Fibroblast of lung (primary cell): ENCODE data around the gene FSIP1.

Experiments used
- CTCF ChIP-seq, 2 donors: IDR thresholded peaks in 1 of 2; conservative IDR thresholded peaks in 1 of 2; 1 replicate in 1 of 2; 2 replicates in 1 of 2; pipeline ENCODE4 v1.5.1; 2011 to 2012; ENCODE audit warnings: low read length in 2 of 2, control low read depth in 1 of 2, inconsistent platforms in 1 of 2, low read depth in 1 of 2, mild to moderate bottlenecking in 1 of 2
- EZH2 ChIP-seq: IDR thresholded peaks from 2 replicates; pipeline ENCODE4 v1.5.1; 2012; ENCODE audit warnings: low read length, control low read depth, mild to moderate bottlenecking; ENCODE audit errors: missing control alignments

GRCh38 chr15:39670687-39671086 is 112.0 kb downstream of the FSIP1 start:
- no peak for TF ChIP-seq EZH2
- TF ChIP-seq CTCF (conservative IDR thresholded peaks at IDR 0.05 in 1 of 2, IDR thresholded peaks at IDR 0.05 in 1 of 2; ENCODE audit: low read depth in 1 of 2, low read length in 2 of 2), result no peak
